Stimulated activated naive CD8-positive, alpha-beta T cell treated with anti-CD3 and anti-CD28 coated beads, Interleukin-15, Interleukin-2, amounts not matched to agents 100 ng/mL and 50 ng/mL, for 24 hours (primary cell): ENCODE data around the gene DLK1.

Experiments
- H3K27ac Mint-ChIP-seq: one replicate; pipeline ENCODE4 v1.8.0; 2021; ENCODE audit warnings: mild to moderate bottlenecking, mixed read lengths
- H3K27me3 Mint-ChIP-seq: one replicate; pipeline ENCODE4 v1.8.0; 2021; ENCODE audit warnings: mixed read lengths
- H3K36me3 Mint-ChIP-seq: one replicate; pipeline ENCODE4 v1.8.0; 2021; ENCODE audit warnings: low read depth, mixed read lengths
- H3K4me1 Mint-ChIP-seq: one replicate; pipeline ENCODE4 v1.8.0; 2021; ENCODE audit warnings: low read depth, mixed read lengths
- H3K4me3 Mint-ChIP-seq: one replicate; pipeline ENCODE4 v1.8.0; 2021; ENCODE audit warnings: mild to moderate bottlenecking, mixed read lengths
- H3K9me3 Mint-ChIP-seq: one replicate; pipeline ENCODE4 v1.8.0; 2021; ENCODE audit warnings: mixed read lengths

The DLK1 gene

GRCh38 chr14:100702590-100702989, 24.1 kb upstream of the DLK1 start:
- H3K27me3 Mint-ChIP-seq = peaks cover 12% of the 10 kb centered on the region
- no peaks in the 10 kb centered on the region for H3K9me3 Mint-ChIP-seq
- H3K27ac Mint-ChIP-seq = no peak overlapping the region
- H3K36me3 Mint-ChIP-seq = no peaks in the 10 kb centered on the region
- no peaks in the 10 kb centered on the region for H3K4me1 Mint-ChIP-seq
- no peak overlapping the region for H3K4me3 Mint-ChIP-seq

DNA sequence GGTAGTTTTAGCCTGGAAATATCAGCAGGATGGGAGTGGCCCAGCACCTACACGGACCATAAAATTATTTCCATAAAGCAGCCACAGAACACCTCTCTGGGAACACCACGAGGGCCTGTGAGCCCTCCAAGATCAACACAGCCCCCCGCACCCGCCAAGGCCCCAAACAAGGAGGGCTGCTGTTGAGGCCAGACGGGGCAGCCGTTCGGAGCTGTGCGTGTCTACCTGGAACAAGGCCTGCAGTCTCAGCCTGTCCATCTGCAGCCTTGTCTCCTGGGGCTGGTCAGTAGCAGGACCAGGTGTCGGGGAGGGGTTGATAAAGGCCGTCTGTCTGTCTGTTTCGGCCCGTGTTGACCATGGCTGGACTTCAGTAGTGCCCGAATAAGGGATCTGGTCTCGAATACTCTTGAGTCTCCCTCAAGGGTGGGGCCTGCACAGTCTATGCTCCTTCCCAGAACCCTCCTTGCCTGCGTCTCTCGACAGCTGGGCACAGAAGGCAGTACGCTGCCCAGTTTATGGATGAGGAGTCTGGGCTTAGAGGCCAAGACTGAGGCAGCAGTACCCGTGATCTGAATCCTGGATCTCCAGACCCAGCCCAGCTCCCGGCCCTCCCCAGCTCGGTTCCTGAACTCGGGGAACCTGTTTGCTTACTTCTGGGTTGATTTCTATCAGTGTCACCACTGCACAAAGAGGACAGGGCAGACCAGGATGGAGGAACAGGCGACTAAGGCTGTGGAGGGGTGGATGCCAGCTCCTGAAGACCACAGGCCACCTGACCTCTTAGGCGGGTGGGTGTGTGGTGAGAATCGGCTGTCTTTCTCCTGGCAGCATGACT, 23.1 kb upstream of the DLK1 start:
- no peak overlapping the region for H3K4me3 Mint-ChIP-seq
- no peak overlapping the region for H3K27ac Mint-ChIP-seq
- H3K27me3 Mint-ChIP-seq = peaks cover 12% of the 10 kb centered on the region
- H3K36me3 Mint-ChIP-seq = no peaks in the 10 kb centered on the region
- no peaks in the 10 kb centered on the region for H3K4me1 Mint-ChIP-seq
- H3K9me3 Mint-ChIP-seq = no peaks in the 10 kb centered on the region

DNA sequence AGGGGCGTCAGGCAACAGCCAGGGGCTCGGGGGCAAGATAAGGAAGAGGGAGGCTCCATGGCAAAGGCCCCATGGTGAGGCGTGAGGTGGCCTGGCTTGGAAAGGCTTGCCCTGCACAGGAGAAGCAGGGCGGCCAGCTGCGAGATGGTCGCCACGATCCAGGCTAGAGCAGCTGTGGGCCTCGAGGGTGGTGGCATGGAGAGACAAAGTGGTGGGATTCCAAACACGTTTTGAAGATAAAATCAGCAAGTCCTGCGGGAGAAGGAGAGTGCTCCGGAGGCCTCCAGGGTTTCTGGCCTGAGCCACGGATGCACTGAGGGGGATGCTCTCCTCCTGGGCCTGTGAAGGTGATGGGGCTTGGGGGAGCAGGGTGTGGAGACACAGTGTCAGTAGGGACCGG, 20.5 kb upstream of the DLK1 start:
- Mint-ChIP-seq H3K4me3 (no peak overlapping the region), H3K27ac (no peak overlapping the region), H3K4me1 (no peaks in the 10 kb centered on the region), H3K36me3 (no peaks in the 10 kb centered on the region), H3K9me3 (no peaks in the 10 kb centered on the region), H3K27me3 (peaks cover 21% of the 10 kb centered on the region)

DNA sequence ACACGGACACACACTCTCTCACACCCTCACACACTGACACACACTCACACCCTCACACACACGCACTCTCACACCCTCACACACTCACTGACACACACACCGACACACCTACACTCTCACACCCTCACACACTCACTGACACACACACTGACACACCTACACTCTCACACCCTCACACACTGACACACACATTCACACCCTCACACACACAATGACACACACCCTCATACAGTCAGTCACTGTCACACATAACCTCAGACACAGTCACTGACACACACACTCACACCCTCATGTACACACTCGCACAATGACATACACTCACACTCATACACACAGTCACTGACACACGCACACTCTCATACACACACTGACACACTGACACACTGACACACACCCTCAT, 19.8 kb upstream of the DLK1 start:
- Mint-ChIP-seq H3K27me3 (peaks cover 27% of the 10 kb centered on the region), H3K36me3 (no peaks in the 10 kb centered on the region), H3K4me3 (no peak overlapping the region), H3K9me3 (no peaks in the 10 kb centered on the region), H3K4me1 (no peaks in the 10 kb centered on the region), H3K27ac (no peak overlapping the region)

GRCh38 chr14:100708425-100709288, 18.0 kb upstream of the DLK1 start:
- Mint-ChIP-seq H3K4me3 (no peak overlapping the region), H3K4me1 (no peaks in the 10 kb centered on the region), H3K36me3 (no peaks in the 10 kb centered on the region), H3K27me3 (peaks cover 27% of the 10 kb centered on the region), H3K27ac (no peak overlapping the region), H3K9me3 (no peaks in the 10 kb centered on the region)

- Mint-ChIP-seq H3K9me3 (no peaks in the 10 kb centered on the region), H3K27me3 (peaks cover 22% of the 10 kb centered on the region)
These were observed 17.1 kb upstream of the DLK1 start for GRCh38 chr14:100709289-100710284.

DNA sequence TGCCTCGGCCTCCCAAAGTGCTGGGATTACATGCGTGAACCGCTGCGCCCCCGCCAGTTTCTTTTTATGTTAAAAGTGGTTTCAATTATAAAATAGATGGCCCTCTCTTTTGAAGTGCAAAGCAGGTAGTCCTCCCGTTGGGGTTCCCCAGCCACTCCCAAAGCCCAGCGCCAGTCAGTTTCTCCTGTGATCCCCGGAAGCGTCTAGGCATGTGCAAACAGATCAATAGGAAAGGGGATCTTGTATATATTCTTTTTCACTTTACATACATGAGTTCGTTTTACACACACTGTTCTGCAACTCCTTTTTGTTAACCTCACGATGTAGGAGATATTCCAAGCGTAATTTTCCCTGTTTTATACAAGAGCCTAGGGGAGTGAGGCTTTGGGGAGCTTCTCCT, 16.3 kb upstream of the DLK1 start:
- Mint-ChIP-seq H3K36me3 (no peaks in the 10 kb centered on the region), H3K27ac (no peak overlapping the region), H3K4me1 (no peaks in the 10 kb centered on the region), H3K4me3 (no peak overlapping the region), H3K27me3 (peaks cover 19% of the 10 kb centered on the region), H3K9me3 (no peaks in the 10 kb centered on the region)

More at GRCh38 chr14:100709289-100710284, 17.1 kb upstream of the DLK1 start:
- H3K4me1 Mint-ChIP-seq = no peaks in the 10 kb centered on the region
- H3K4me3 Mint-ChIP-seq = no peak overlapping the region
- no peak overlapping the region for H3K27ac Mint-ChIP-seq
- H3K36me3 Mint-ChIP-seq = no peaks in the 10 kb centered on the region

GRCh38 chr14:100710826-100711462, 15.7 kb upstream of the DLK1 start:
- no peak overlapping the region for H3K4me3 Mint-ChIP-seq
- no peaks in the 10 kb centered on the region for H3K9me3 Mint-ChIP-seq
- H3K4me1 Mint-ChIP-seq = no peaks in the 10 kb centered on the region
- no peaks in the 10 kb centered on the region for H3K36me3 Mint-ChIP-seq
- peaks cover 24% of the 10 kb centered on the region for H3K27me3 Mint-ChIP-seq
- H3K27ac Mint-ChIP-seq = no peak overlapping the region

GRCh38 chr14:100711493-100711892, 15.2 kb upstream of the DLK1 start:
- H3K36me3 Mint-ChIP-seq = no peaks in the 10 kb centered on the region
- H3K4me1 Mint-ChIP-seq = no peaks in the 10 kb centered on the region

DNA sequence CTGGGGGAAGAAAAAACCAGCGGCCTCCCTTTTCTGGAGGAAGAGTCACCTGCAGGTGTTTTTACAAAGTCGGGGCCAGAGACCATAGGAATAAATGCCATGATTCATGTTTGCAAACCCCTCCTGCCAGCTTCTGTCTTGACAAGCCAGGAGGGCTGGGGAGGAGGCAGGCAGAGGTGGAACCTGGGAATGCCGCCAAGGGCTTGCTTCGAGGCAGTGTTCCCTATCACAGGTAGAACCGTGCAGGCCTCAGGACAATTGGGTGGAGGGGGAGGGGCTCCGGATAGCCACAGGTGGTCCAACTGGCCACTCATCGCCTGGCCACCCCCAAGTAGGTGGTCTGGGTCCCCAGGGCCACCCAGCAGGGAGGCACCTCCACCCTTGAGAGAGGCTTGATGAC, 14.2 kb upstream of the DLK1 start:
- Mint-ChIP-seq H3K4me3 (no peak overlapping the region), H3K27ac (no peak overlapping the region), H3K9me3 (no peaks in the 10 kb centered on the region), H3K27me3 (peaks cover 27% of the 10 kb centered on the region), H3K4me1 (no peaks in the 10 kb centered on the region), H3K36me3 (no peaks in the 10 kb centered on the region)

More at GRCh38 chr14:100711493-100711892, 15.2 kb upstream of the DLK1 start:
- Mint-ChIP-seq H3K4me3 (no peak overlapping the region), H3K9me3 (no peaks in the 10 kb centered on the region), H3K27ac (no peak overlapping the region), H3K27me3 (peaks cover 28% of the 10 kb centered on the region)

DNA sequence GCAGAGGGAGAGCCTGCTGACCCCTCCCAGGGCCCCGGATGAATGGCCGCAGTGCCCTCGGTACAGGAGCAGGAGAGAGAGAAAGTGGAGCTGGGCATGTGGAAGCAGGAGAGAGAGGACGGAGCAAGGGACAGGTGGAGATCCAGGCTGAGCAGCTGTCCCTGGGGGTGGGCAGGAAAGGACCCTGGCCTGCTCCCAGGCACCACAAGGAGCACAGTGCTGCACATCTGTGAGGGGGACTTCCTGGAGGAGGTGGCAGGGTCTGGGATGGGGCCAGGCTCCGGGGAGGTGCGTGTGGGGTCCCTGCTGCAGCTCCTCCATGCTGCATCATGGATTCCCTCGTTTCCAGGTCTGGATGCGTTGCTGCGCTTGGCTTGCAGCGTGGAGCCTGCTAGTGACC, 13.0 kb upstream of the DLK1 start:
- no peaks in the 10 kb centered on the region for H3K36me3 Mint-ChIP-seq
- H3K27me3 Mint-ChIP-seq = peaks cover 27% of the 10 kb centered on the region
- H3K4me3 Mint-ChIP-seq = no peak overlapping the region
- no peak overlapping the region for H3K27ac Mint-ChIP-seq
- H3K9me3 Mint-ChIP-seq = no peaks in the 10 kb centered on the region
- no peaks in the 10 kb centered on the region for H3K4me1 Mint-ChIP-seq

DNA sequence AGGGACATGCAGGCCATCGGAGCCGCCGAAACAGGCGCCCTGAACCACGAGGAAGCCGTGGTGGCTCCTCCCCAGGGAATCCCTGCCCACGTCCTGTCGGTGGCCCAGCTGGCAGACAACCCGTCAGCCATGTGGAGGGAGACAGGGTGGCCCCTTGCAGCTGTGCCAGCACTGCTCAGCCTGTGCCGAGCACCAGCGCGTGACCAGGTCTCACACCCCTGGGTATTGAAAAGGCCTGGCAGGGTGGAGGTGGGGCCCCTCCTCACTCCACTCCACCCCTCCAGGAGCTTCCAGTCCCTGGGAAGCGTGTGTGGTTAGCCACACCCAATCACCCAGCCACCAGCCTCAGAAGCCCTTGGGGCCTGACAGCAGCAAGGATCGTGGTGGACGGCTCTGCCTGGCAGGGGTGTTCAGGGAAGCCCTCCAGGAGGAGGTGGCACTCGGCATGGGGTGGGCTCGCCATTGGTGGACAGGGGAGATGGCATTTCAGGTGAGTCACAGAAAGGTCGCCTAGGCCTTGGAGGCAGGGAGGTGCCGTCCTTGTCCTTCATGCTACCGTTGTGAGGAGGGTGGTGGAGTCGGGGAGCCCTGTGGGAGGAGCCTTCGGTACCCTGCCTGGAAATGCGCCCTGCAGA, 12.3 kb upstream of the DLK1 start:
- Mint-ChIP-seq H3K4me1 (no peaks in the 10 kb centered on the region), H3K27ac (no peak overlapping the region), H3K36me3 (no peaks in the 10 kb centered on the region), H3K9me3 (no peaks in the 10 kb centered on the region), H3K27me3 (peaks cover 27% of the 10 kb centered on the region), H3K4me3 (no peak overlapping the region)

DNA sequence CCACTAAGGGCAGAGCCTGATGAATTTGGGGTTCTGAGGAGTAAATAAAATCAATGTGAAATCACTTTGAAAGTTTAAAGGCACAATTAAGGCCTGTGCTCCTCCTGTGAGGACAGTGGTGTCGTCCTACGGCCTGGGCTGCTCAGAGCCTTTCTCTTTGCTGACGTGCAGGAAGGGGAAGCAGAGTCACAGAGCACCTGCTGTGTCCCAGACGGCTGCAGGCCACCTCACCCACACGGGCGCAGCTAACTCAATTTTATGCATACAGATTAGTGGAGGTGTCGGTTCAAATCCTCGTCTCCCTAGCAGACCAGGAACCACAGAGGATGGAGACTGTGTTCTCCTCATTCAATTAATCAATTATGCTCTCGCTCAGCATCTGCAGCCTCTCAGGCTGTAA, 11.4 kb upstream of the DLK1 start:
- Mint-ChIP-seq H3K36me3 (no peaks in the 10 kb centered on the region), H3K4me3 (no peak overlapping the region), H3K27me3 (peaks cover 25% of the 10 kb centered on the region), H3K4me1 (no peaks in the 10 kb centered on the region), H3K27ac (no peak overlapping the region), H3K9me3 (no peaks in the 10 kb centered on the region)

DNA sequence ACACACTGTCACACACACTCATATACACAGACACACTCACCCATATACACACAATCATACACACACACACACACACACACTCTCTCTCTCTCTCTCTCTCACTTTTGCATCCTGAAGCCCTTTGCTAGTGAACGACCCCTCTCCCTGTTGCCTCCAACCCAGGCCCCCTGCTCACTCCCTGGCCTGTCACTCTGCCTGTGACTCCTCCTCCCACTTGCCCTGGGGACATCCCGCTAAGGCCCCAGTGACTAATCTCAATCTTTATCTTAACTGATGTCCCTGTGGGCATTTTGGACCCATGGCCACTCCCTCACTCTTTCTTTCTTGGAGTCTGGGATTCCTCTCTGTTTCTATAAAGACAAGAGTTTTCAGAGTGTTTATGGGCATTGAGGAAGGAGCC, 10.9 kb upstream of the DLK1 start:
- Mint-ChIP-seq H3K27ac (no peak overlapping the region), H3K4me1 (no peaks in the 10 kb centered on the region), H3K9me3 (no peaks in the 10 kb centered on the region), H3K4me3 (no peak overlapping the region), H3K36me3 (no peaks in the 10 kb centered on the region), H3K27me3 (peaks cover 21% of the 10 kb centered on the region)
